ENCODE data around the gene OBSL1. TPM values are rescaled to one million over a fixed set of nuclear protein-coding genes. Genes with fewer than 3 reads are reported as not detected.

Gene OBSL1
- total and polyA plus RNA-seq, 2 donors (not counting 1 experiment from before 2014, with no cell fraction given): not detected

DNA sequence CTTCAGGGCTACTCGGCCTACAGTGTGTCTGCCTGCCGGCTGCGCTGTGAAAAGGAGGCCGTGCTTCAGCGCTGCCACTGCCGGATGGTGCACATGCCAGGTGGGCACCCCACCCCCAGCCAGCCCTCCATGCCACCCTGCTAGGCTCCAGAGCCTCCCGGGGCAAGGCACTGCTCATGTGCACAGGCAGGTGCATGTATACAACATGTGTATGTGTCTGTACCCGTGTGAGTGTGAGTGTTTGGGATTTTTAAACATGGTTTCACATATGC lies 39.0 kb downstream of the OBSL1 start:
- H3K9me3 Mint-ChIP-seq (ENCODE audit: insufficient read depth): no peaks in the 10 kb centered on the region
- Histone ChIP-seq H3K36me3 (replicated peaks in 1 of 2; ENCODE audit: control extremely low read depth in 1 of 2, control insufficient read depth in 1 of 2, extremely low read depth in 1 of 2, insufficient read depth in 2 of 2, low read length in 1 of 2) (no peaks in the 10 kb centered on the region), H2AFZ (ENCODE audit: insufficient read depth, low read depth, low read length, poor library complexity, severe bottlenecking) (no peak overlapping the region), H3K27me3 (replicated peaks in 1 of 4; ENCODE audit: control extremely low read depth in 1 of 4, control insufficient read depth in 3 of 4, insufficient read depth in 4 of 4, low read length in 3 of 4) (peaks cover 0 to 52% (median 18%) of the 10 kb centered on the region in 4 experiments), H3K27ac (ENCODE audit: low read length in 2 of 2) (no peak overlapping the region), H3K79me2 (ENCODE audit: control insufficient read depth, insufficient read depth, low read length) (no peaks in the 10 kb centered on the region), H4K20me1 (ENCODE audit: control insufficient read depth, insufficient read depth, low read length, poor library complexity, severe bottlenecking) (no peaks in the 10 kb centered on the region), H3K4me2 (replicated peaks; ENCODE audit: low read depth, low read length, poor library complexity, severe bottlenecking) (no peak overlapping the region), H3K4me1 (ENCODE audit: control insufficient read depth in 2 of 2, insufficient read depth in 2 of 2, low read length in 2 of 2) (peaks cover 4 to 5% of the 10 kb centered on the region in 2 donors), H3K9me3 (ENCODE audit: control extremely low read depth in 1 of 3, control insufficient read depth in 2 of 3, insufficient read depth in 1 of 3, low read length in 2 of 3) (no peaks in the 10 kb centered on the region), H3K4me3 (ENCODE audit: control extremely low read depth in 1 of 5, extremely low read depth in 1 of 5, insufficient read depth in 1 of 5, low read depth in 2 of 5, low read length in 4 of 5) (no peak overlapping the region), H3K9ac (ENCODE audit: low read length) (no peak overlapping the region)
- H3K4me1 Mint-ChIP-seq: peaks cover 3% of the 10 kb centered on the region
- peaks cover 57% of the 10 kb centered on the region for H3K27me3 Mint-ChIP-seq
- POLR2A ChIA-PET: no interaction called here
- DNase-seq (no peak), ATAC-seq (ENCODE audit: low read depth) (no peak)
- intact Hi-C loops (cut with micrococcal nuclease): no loop called here
- WGBS (ENCODE audit: insufficient coverage): 92% methylated on average over 7 of the region's 8 CpGs
- no peak overlapping the region for H3K27ac Mint-ChIP-seq
- CTCF ChIA-PET: interaction anchor here (0.9 to 8.8 kb wide), 4 partner anchors 9 to 72 kb away, joined by 3 to 146 read pairs (median 63); partner anchors contain the start of gene GMPPA
- H3K4me3 Mint-ChIP-seq: no peak overlapping the region
- no peak for TF ChIP-seq EZH2 (IDR thresholded peaks at IDR 0.05; ENCODE audit: borderline replicate concordance, insufficient read depth, low read depth, low read length, poor library complexity, severe bottlenecking)
- TF ChIP-seq, protein P1, sequence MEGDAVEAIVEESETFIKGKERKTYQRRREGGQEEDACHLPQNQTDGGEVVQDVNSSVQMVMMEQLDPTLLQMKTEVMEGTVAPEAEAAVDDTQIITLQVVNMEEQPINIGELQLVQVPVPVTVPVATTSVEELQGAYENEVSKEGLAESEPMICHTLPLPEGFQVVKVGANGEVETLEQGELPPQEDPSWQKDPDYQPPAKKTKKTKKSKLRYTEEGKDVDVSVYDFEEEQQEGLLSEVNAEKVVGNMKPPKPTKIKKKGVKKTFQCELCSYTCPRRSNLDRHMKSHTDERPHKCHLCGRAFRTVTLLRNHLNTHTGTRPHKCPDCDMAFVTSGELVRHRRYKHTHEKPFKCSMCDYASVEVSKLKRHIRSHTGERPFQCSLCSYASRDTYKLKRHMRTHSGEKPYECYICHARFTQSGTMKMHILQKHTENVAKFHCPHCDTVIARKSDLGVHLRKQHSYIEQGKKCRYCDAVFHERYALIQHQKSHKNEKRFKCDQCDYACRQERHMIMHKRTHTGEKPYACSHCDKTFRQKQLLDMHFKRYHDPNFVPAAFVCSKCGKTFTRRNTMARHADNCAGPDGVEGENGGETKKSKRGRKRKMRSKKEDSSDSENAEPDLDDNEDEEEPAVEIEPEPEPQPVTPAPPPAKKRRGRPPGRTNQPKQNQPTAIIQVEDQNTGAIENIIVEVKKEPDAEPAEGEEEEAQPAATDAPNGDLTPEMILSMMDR (IDR thresholded peaks at IDR 0.05): no peak

DNA sequence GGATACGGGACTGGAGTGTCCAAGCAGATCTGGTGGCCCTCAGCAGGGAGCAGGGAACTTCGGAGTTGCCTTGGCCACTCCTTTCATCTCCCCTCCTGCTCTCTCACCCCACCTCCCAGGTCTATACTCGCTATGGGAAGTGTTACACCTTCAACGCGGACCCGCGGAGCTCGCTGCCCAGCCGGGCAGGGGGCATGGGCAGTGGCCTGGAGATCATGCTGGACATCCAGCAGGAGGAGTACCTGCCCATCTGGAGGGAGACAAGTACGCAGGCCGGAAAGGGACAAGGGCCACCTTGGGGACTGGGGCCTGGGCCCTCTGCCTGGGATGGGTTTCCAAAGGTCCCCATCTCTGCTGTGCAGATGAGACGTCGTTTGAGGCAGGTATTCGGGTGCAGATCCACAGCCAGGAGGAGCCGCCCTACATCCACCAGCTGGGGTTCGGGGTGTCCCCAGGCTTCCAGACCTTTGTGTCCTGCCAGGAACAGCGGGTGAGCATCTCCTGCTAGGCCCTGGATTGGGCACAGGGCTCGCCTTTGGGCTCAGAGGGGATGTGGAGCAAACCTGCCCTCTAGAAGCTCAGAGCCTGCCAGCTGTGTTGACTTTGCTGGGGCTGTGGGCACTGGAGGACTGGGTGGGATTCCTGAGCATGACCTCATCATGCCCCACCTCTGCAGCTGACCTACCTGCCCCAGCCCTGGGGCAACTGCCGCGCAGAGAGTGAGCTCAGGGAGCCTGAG lies 39.5 kb downstream of the OBSL1 start:
- H3K36me3 ChIP-seq (replicated peaks in 1 of 2; ENCODE audit: control extremely low read depth in 1 of 2, control insufficient read depth in 1 of 2, extremely low read depth in 1 of 2, insufficient read depth in 2 of 2, low read length in 1 of 2): no peaks in the 10 kb centered on the region
- no peak overlapping the region for H3K27ac ChIP-seq (ENCODE audit: low read length in 2 of 2)
- H3K4me3 ChIP-seq (ENCODE audit: control extremely low read depth in 1 of 5, extremely low read depth in 1 of 5, insufficient read depth in 1 of 5, low read depth in 2 of 5, low read length in 4 of 5): no peak overlapping the region
- 78% methylated on average over 14 of the region's 20 CpGs for WGBS (ENCODE audit: insufficient coverage)
- Mint-ChIP-seq H3K27ac (no peak overlapping the region), H3K9me3 (ENCODE audit: insufficient read depth) (no peaks in the 10 kb centered on the region), H3K4me3 (no peak overlapping the region), H3K27me3 (peaks cover 60% of the 10 kb centered on the region), H3K4me1 (peaks cover 3% of the 10 kb centered on the region)
- H2AFZ ChIP-seq (ENCODE audit: insufficient read depth, low read depth, low read length, poor library complexity, severe bottlenecking): no peak overlapping the region
- CTCF ChIA-PET: interaction anchor here (0.8 to 8.8 kb wide), 11 partner anchors 9 to 473 kb away, joined by 3 to 146 read pairs (median 10); partner anchors contain the start of gene GMPPA
- H3K4me1 ChIP-seq (ENCODE audit: control insufficient read depth in 2 of 2, insufficient read depth in 2 of 2, low read length in 2 of 2): peaks cover 4 to 5% of the 10 kb centered on the region in 2 donors
- DNase-seq (no peak), ATAC-seq (ENCODE audit: low read depth) (no peak)
- no peaks in the 10 kb centered on the region for H4K20me1 ChIP-seq (ENCODE audit: control insufficient read depth, insufficient read depth, low read length, poor library complexity, severe bottlenecking)
- H3K9ac ChIP-seq (ENCODE audit: low read length): no peak overlapping the region
- POLR2A ChIA-PET: no interaction called here
- intact Hi-C loops (cut with micrococcal nuclease): no loop called here
- H3K27me3 ChIP-seq (replicated peaks in 1 of 4; ENCODE audit: control extremely low read depth in 1 of 4, control insufficient read depth in 3 of 4, insufficient read depth in 4 of 4, low read length in 3 of 4): peaks cover 0 to 54% (median 18%) of the 10 kb centered on the region in 4 experiments
- H3K4me2 ChIP-seq (replicated peaks; ENCODE audit: low read depth, low read length, poor library complexity, severe bottlenecking): no peak overlapping the region
- H3K79me2 ChIP-seq (ENCODE audit: control insufficient read depth, insufficient read depth, low read length): no peaks in the 10 kb centered on the region
- TF ChIP-seq, protein P1 (IDR thresholded peaks at IDR 0.05): no peak
- TF ChIP-seq EZH2 (IDR thresholded peaks at IDR 0.05; ENCODE audit: borderline replicate concordance, insufficient read depth, low read depth, low read length, poor library complexity, severe bottlenecking): no peak
- H3K9me3 ChIP-seq (ENCODE audit: control extremely low read depth in 1 of 3, control insufficient read depth in 2 of 3, insufficient read depth in 1 of 3, low read length in 2 of 3): no peaks in the 10 kb centered on the region
